OCI-LY1 (cell line): ENCODE data around the gene ALPK1.

ENCODE experiments used
- EZH2 ChIP-seq: fragments of 200-600 bp; sonication (generic), shearing (Covaris generic); IDR thresholded peaks from 2 replicates; pipeline ENCODE4 v1.8.0; 2017; ENCODE audit warnings: borderline replicate concordance, mixed run types, mild to moderate bottlenecking, antibody characterized with exemption, low read length, moderate library complexity, mixed read lengths
- TF ChIP-seq, protein P1 (sequence below): fragments of 200-600 bp; sonication (generic), shearing (Covaris generic); IDR thresholded peaks from 2 replicates; pipeline ENCODE4 v1.5.1; 2017; ENCODE audit warnings: mild to moderate bottlenecking, antibody characterized with exemption, low read length, moderate library complexity, mixed read lengths

DNA sequence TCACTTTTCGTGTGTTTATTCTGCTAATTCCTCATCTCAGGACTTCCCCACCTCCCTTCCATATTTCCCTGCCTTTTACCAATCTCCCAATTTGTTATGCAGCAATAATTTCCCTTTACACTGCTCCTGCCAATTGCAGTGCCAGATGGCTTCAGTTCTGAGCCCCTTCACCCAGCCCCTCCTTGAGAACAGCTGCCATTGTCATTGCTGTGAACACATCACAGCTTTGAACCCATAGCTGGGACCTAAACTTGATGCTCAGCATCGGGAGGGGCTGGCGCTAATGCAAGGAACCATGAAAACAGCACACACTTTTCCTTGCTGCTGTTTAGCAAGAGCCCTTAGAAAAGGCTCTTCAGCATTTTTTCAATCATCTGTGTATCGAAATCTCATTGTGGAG is 104.9 kb downstream of the ALPK1 start:
- TF ChIP-seq, protein P1, sequence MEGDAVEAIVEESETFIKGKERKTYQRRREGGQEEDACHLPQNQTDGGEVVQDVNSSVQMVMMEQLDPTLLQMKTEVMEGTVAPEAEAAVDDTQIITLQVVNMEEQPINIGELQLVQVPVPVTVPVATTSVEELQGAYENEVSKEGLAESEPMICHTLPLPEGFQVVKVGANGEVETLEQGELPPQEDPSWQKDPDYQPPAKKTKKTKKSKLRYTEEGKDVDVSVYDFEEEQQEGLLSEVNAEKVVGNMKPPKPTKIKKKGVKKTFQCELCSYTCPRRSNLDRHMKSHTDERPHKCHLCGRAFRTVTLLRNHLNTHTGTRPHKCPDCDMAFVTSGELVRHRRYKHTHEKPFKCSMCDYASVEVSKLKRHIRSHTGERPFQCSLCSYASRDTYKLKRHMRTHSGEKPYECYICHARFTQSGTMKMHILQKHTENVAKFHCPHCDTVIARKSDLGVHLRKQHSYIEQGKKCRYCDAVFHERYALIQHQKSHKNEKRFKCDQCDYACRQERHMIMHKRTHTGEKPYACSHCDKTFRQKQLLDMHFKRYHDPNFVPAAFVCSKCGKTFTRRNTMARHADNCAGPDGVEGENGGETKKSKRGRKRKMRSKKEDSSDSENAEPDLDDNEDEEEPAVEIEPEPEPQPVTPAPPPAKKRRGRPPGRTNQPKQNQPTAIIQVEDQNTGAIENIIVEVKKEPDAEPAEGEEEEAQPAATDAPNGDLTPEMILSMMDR, result no peak
- no peak for TF ChIP-seq EZH2
